Right renal pelvis (tissue), 4 donors: Measurements from ENCODE around the gene UBE4A. TPM values are rescaled to one million over a fixed set of nuclear protein-coding genes. Genes with fewer than 3 reads are reported as not detected.
"Not testable (repeated sequence)": the region's sequence is repeated elsewhere in the genome, so short reads cannot be mapped to it uniquely, and the experiment has no call there.

Experiments
- DNase-seq, 4 donors: peaks; one replicate each; pipeline ENCODE4 v3.0.0-alpha.2; 2013; ENCODE audit warnings: low read depth in 4 of 4, low spot score in 3 of 4, missing footprints in 1 of 4
- polyA plus RNA-seq, 4 donors: library from polyadenylated mRNA; unstranded; fragments of 120-200 nt; gene quantifications; one replicate each; pipeline ENCODE4 v1.2.1, GENCODE V29; 2013; ENCODE audit not compliant: insufficient read length in 4 of 4

The UBE4A gene
- polyA plus RNA-seq, 4 donors, result 35.7 to 43.2 (median 41.0) TPM

DNA sequence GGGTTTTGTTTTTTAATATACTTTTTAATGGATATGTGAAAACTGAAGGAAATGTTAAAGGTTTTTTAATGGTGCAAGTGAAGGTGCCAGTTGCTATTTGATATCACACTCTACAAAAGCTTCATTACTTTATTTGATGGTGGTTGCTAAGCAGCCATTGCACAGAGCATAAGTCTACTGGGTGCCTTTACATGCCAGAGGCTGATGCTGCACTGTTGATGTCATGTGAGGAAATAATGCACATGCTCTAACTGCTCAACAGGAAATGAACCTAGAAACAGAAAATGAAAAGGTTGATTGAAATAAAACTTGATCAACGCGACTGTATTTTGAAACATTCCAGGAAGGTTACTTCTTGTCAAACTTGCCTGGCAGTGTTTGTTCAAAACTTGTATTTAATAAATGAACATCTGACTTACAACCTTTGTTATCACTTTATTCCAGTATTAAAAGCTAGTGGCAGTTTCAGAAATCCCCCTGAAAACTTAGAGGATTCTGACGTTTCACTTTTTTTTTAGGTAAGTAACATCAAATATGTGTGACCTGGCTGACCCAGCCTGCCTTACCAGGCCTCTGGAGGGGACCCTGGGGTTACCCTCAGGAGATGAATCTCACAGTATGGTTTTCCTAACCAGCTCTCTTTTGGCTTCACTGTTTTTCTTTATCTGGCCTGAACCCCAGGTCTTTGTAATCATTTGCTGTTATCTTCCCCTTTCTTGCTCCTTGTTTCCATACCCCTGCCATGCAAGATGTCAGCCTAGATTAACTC is 39.6 kb downstream of the UBE4A start:
- no peak for DNase-seq

DNA sequence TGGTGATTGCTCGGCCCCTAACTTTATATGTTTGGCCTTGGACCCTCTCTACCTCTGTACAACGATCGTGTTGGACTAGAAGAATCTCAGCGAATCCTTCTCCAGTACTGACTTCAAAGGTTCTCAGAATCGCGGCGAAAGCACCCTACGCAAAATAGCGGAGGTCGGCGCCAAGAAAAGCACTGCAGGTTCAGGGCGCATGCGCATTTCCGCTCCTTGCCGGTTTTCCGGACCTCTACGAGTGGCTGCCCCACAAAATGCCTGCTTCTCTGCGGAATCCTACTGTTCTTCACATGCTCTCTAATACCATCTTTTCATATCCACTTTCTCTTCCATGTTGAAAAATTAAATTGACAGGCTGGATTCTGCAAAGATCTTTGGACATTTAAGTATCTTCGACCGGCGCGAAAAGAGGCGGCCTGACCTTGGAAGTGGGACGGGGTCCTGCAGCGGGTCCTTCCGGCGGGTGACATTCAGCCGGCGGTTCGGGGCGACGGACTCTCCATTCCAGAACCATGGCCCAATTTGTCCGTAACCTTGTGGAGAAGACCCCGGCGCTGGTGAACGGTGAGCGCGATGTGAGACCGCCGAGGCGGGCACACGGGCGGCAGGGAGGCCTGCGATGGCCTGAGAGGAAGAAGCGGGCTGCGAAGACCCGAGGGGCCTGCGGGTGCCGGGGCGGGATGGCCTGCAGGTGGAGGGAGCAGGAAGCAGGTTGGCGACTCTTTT is 41.9 kb downstream of the UBE4A start, which contains the start of gene ATP5MG:
TSS of gene ATP5MG (plus strand) at position 456 of the 729 bp plus-strand sequence. CDS start at position 516, 60 bp downstream.
- DNase-seq, result peak; percentile 86 to 90 (median 88)

DNA sequence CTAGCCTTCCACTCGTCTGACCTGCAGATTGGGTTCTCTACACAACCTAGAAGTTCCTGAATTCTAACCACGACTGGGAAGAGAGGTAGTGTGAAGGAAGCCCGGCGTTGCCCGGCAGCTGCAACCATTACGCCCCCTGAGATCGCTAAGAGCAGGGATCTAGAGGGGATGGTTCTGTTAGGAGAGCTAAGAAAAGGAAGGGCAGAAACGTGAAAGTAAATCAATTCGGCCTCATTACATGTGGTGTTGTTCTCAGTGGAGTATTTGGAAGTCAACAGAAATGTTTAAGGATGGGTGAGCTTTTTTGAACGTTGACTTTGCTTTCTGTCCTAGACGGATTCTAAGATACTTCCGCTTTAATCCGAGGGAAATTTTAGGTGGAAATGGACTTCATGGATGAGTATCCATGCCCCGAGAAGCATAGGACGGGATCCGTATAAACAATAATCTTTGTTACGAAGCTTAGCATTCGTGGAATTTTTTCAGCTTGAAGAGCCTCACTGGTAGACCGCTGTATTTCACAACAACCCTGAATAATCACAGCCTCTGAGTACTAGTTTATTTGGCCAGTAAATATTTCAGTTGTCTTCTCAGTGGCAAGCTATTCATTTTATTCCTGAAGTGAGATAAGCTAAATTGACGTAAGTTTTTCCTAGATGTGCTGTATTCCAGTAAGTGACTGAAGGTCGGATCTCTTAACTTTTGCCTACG is 42.6 kb downstream of the UBE4A start:
- no peak for DNase-seq

DNA sequence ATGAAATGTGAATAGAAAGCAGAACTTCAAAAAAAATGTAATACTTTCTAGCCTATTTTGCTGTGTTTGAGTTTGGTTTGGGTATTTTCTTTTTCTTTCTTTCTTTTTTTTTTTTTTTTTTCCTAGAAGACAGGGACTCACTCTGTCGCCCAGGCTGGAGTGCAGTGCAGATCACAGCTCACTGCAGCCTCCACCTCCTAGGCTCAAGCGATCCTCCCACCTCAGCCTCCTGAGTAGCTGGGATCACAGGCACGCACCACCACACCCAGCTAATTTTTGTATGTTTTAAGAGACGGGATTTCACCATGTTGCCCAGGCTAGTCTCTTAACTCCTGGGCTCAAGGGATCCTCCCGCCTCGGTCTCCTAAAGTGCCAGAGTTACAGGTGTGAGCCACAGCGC is 43.2 kb downstream of the UBE4A start:
- DNase-seq, result not testable (repeated sequence)

DNA sequence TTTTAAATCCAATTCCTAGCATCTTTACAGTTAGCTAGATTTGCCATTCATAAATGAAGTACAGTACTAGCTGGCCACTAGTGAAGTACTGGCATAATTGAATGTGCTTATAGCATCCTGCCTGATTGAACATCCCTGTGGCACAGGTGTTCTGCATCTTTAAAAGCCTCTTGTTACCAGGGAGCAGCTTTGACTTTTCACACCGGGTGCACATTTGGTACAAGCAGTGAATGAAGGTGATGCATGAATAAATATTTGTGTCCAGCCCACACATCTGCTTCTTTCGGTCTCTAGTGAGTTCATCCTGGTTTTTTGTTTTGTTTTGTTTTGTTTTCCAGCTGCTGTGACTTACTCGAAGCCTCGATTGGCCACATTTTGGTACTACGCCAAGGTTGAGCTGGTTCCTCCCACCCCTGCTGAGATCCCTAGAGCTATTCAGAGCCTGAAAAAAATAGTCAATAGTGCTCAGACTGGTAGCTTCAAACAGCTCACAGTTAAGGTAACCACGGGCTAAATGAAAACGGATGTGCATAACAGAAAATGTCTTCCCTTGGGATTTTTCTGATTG is 47.3 kb downstream of the UBE4A start:
- no peak for DNase-seq

DNA sequence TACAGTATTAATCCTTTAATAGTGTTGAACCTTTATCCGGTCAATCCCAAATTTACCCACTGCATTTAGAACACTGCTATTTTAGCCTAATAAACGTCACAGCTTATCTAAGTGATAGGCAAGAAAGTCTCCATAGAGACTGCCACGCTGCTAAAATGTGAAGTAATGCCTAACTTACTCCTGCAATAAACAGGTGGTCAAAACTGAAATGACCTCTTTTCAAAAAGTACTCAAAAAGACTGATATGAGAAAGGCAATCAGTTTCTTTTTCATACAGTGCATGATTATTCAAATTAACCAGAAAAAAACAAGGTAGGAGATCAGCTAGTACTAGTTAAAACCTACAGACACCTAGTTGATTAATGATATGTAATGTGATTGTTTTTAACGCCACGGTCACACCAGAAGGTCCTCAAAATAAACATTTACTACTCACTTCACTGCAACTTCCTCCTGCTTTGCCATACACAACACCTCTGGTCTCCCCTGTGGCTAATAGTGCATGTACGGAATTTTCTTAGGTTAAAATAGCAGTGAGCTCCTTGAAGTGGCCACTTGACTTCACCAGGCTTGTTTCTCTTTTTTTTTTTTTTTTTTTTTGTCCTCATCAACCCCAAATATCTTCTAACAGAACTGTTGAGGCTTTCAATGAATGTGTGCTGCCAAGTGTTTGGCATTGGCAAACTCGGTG is 50.8 kb downstream of the UBE4A start:
- DNase-seq, result no peak

DNA sequence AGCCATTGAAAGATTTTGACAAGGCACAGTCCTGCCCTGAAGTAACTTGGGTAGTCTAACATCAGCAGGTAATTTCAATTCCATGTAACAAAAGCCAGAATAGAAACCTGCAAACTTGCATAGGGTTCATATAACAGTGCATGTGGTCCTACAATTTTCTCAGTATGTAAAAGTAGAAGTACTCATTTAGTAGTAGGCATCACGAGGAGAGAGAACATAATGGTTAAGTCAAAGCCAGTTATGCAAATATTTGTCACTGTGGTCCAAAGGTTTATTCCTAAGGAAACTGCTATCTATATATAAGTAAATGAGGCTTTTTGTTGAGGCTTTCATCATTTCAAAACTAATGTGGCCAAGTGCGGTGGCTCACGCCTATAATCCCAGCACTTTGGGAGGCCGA is 52.1 kb downstream of the UBE4A start:
- no peak for DNase-seq

DNA sequence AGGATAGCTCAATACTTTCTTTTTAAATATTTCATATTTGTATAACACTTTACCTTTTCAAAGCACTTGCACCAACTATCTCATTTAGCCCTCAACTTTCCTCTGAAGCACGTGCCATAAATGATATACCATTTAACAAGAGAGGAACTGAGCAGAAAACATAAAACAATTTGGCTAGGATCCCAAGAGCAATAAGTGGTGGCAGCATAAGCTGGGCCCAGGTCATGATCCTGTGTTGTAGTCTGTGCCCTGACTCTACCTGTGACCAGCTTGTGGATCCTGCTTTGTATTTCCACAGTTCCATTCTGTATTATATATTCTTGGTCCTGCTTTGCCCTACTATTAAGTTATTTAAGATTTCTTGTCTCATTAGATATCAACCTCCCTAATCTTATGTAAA is 53.5 kb downstream of the UBE4A start:
- no peak for DNase-seq

DNA sequence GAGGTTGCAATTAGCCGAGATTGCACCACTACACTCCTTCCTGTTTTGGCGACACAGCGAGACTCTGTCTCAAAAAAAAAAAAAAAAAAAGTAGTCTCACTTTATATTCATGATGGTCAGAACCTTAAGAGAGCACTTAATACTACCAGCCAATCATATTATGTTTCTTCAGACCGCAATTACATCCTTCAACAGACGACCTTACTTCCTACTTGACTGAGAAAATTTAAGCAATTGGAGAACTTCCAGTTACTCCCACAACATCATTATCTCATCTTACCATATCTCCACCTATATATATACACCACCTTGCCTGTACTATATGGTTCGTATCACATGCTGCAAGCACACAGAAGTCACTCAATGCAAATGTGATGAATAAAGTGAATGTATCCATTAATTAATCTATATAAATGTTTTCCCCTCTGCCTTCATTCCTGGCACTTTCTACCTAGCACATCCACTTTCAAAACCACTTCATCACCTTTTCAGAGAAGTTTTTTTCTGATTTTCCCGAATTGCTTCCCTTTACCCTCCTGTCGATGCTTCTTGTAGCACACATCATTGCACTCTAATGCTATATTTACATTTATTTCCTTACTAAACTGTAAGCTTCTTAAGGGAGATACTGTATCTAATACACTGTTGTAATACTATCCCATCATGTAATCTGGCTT is 55.8 kb downstream of the UBE4A start:
- no peak for DNase-seq

DNA sequence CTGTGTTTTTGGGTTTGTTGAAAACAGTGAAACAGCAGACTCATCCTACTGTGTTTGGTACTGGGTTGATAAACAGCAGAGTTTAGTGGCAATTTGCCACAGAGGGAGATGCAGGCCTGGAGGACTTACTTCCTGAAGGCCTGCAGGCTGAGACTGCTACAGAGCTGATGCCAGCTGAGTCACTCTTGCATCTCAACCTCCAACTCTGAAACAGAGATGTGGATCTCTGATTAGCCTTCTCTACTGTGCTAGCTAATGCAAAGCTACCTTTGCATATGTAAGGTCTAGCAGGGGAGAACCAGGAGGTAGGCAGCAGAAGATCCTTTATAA is 56.3 kb downstream of the UBE4A start:
- no peak for DNase-seq

DNA sequence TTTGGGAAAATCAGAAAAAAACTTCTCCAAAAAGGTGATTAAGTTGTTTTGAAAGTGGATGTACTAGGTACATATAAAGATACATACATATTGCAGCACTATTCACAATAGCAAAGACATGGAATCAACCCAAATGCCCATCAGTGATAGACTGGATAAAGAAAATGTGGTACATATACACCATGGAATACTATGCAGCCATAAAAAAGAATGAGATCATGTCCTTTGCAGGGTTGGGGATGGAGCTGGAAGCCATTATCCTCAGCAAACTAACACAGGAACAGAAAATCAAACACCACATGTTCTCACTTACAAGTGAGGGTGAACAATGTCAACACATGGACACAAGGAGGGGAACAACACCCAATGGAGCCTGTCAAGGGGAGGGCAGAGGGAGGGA is 57.5 kb downstream of the UBE4A start:
- DNase-seq, result not testable (repeated sequence)

DNA sequence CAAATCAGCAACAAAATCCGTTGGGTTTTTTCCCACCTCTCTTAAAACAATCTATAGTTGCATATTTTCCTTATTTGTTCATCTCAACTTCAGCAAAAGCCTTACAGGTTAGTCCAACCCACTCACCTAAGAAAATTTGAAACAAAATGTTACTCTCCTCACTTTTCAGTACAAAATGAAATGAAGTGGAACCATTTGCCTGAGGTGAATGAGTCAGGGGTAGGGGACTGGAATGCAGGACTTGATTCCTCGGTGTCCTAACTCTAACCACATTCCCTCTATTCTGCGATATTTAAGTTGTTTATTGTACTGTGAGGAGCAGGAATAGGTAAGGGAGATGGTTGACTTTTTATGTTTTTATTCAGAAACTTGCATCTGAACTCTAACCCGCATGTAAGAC is 58.4 kb downstream of the UBE4A start:
- DNase-seq, result no peak

DNA sequence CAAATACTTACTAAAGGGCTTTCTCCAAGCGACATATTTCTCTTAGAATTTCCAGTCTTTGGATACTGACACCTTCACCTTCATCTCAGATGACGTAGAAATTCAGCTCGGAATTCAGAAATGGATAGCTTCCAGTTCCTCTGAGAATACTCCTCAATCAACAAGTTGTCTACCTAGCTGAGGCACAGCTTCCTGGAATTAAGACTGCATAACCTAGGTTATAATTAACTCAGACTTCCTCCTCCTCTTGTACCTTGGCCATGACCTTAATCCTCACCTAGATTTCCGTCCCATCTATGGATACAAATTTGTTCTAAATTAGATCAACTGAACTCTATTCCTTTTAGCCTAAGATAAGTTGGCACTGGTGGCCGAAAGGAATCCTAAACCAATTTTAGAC is 59.4 kb downstream of the UBE4A start:
- no peak for DNase-seq

DNA sequence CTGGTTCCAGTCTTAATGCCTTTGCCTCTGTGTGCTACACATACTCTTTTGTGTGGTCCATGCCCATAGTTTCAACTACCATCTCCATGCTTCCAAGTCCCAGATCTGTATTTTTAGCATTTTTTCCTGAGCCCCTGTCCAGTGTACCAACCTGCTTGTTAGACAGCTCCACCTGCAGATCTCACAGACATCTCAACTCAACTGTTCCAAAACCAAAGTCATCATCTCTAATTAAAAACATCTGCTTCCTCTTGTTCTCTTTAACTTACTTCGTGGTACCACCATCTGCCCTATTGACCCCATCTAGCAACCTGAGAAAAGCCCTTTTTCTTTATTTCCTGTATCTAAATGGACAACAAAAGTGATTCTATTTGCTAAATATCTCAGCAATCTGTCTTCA is 68.3 kb downstream of the UBE4A start:
- no peak for DNase-seq

DNA sequence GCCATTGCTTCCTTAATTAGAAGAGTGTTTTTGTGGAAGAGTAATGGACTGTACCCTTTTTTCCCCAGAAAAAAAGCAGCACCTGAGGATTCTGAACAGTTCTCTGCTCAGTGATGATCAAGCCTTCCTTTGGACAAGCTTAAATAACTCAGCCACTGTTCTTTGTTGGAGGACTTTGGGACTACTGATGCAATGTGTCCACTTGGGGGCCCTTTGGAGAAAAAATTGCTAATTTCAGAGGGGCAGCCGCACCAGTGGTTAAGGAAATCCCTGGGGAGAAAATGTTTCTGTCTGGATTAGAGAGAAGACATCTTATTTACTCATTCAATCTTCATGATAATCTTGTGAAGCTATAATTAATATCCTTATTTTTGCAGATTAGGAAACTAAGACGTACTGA is 71.6 kb downstream of the UBE4A start:
- DNase-seq, result no peak

DNA sequence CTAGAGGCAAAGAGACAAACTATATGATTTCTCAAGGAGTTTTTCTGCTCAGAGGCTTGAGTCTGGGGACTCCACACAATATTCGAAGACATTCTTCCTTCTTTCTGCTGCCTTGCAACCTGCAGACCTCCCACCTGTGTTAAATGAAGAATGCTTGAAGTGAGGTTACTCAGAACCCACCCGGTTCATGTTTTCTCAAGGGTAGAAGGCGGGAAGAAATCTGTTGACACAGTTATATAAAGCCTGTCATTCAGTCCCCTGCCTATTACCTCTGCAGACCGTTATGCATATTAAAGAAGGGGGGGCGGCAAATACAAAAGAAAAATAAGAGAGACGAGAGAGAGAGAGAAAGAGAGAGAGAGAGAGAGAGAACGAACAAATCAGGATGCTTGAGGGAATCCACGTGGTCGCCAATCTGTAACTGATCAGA is 74.7 kb downstream of the UBE4A start:
- DNase-seq, result no peak

DNA sequence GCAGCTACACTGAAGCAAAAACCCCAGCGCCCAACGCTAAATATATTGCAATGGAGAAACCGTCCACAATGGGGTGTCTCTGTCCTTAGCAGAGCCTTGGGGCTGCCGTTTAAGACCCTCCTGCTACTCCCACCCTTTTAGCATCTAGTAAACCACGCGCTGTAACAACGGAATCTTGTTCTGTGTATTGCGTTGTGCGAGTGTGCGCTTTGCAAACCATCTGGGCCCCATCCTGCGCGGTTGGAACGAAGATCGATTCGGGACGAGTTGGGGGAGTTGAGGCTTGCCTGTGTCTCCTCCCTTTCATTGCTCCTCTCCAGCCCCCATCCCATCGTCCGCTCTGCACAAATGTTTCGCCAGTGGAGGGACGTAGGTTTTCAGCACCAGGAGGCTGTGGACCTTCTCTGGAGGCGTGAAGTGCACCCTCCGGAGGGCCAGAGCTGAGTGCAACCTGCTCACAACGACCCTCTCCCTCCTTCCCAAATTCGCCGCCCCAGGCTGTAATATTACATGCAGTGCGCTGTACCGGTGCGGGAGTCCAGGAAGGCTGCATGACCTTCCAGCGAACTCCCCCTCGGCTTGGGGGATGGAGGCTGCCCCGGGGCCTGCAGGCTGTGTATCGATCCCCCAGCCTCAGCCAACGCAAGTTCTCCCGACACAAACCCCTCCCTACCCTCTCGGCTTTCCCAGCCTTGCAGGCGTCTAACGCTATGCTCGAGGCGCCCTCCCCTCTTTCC is 75.3 kb downstream of the UBE4A start:
- peak in 2 of 4 donors; percentile 30 to 35 for DNase-seq

DNA sequence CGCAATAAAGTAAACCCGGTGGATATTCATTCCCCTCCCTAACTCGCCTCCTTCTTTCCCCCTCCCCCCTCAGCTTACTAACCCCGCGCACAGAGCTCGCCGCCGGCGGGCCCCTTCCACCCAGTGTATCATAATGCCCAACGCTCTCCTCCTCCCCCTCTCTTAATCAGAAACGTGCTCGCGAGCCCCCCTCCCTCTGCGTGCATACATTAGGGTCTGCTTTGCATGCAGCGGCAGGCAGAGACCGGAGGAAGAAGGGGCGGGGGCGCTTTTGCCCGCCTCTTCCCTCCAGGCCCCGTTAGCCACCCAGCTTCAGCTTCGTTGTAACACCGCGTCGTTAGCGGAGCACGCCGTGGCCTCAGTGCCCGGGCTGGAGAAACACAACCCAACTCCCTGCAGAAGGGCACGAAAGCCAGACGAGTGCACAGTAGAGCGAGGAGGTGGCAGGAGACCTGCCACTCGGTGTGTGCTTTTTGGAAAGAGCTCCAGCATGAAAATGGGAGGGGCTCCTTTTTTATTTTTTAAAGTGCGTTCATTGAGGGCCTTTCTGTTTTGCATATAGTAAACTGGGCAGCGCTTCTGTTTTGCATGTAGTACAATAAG is 76.0 kb downstream of the UBE4A start:
- DNase-seq, result peak in 2 of 4 donors; percentile 36 to 57
